ENCODE measurements around the gene TBC1D22A.

TBC1D22A gene

GRCh38 chr22:46910624-46911023 lies 148.2 kb downstream of the TBC1D22A start:
- TF ChIP-seq POU6F1 (CRISPR knock-in tag; IDR thresholded peaks at IDR 0.05; ENCODE audit: borderline replicate concordance, low read depth), result no peak
- TF ChIP-seq ARNTL (CRISPR knock-in tag; IDR thresholded peaks at IDR 0.05; ENCODE audit: borderline replicate concordance, low read depth), result no peak
- no peak for TF ChIP-seq CSRNP3 (CRISPR knock-in tag; IDR thresholded peaks at IDR 0.05)
- TF ChIP-seq TOX (CRISPR knock-in tag; IDR thresholded peaks at IDR 0.05; ENCODE audit: borderline replicate concordance), result no peak
- TF ChIP-seq PATZ1 (CRISPR knock-in tag; IDR thresholded peaks at IDR 0.05; ENCODE audit: borderline replicate concordance), result no peak
- TF ChIP-seq RARB (CRISPR knock-in tag; IDR thresholded peaks at IDR 0.05), result no peak
- no peak for TF ChIP-seq TCF4 (CRISPR knock-in tag; IDR thresholded peaks at IDR 0.05; ENCODE audit: borderline replicate concordance)
- no peak for TF ChIP-seq ZC3H10 (CRISPR knock-in tag; IDR thresholded peaks at IDR 0.05)
- TF ChIP-seq CSDC2 (CRISPR knock-in tag; IDR thresholded peaks at IDR 0.05), result no peak
- no peak for TF ChIP-seq ZFP30 (CRISPR knock-in tag; IDR thresholded peaks at IDR 0.05)
- no peak for TF ChIP-seq ZNF70 (CRISPR knock-in tag; IDR thresholded peaks at IDR 0.05)
- no peak for TF ChIP-seq TSHZ2 (CRISPR knock-in tag; IDR thresholded peaks at IDR 0.05)
- no peak for TF ChIP-seq OSR1 (CRISPR knock-in tag; IDR thresholded peaks at IDR 0.05)
- no peak for TF ChIP-seq ZNF8 (CRISPR knock-in tag; IDR thresholded peaks at IDR 0.05)
- TF ChIP-seq ZFP3 (CRISPR knock-in tag; IDR thresholded peaks at IDR 0.05), result no peak
- no peak for TF ChIP-seq BACH2 (CRISPR knock-in tag; IDR thresholded peaks at IDR 0.05; ENCODE audit: borderline replicate concordance)
- TF ChIP-seq, protein P1, sequence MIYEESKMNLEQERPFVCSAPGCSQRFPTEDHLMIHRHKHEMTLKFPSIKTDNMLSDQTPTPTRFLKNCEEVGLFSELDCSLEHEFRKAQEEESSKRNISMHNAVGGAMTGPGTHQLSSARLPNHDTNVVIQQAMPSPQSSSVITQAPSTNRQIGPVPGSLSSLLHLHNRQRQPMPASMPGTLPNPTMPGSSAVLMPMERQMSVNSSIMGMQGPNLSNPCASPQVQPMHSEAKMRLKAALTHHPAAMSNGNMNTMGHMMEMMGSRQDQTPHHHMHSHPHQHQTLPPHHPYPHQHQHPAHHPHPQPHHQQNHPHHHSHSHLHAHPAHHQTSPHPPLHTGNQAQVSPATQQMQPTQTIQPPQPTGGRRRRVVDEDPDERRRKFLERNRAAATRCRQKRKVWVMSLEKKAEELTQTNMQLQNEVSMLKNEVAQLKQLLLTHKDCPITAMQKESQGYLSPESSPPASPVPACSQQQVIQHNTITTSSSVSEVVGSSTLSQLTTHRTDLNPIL (CRISPR knock-in tag; IDR thresholded peaks at IDR 0.05; ENCODE audit: low read depth), result no peak
- ATAC-seq, result no peak

DNA sequence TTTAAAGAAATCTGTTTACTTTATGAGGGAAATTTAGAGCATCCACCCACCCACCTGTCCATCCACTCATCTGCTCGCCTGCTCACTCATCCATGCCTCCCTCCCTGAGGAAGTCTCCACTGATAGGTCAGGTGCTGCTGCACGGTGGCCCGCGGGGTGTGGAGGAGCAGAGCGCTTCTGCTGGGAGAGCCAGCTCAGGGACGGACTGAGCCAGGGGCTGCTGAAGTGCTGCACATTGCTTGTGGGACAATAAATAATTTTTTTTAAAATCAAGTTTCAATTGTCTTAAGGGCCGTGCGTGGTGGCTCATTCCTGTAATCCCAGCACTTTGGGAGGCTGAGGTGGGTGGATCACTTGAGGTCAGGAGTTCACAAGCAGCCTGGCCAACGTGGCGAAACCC lies 148.9 kb downstream of the TBC1D22A start:
- no peak for ATAC-seq
- TF ChIP-seq ZNF565 (CRISPR knock-in tag; conservative IDR thresholded peaks at IDR 0.05; ENCODE audit: low read depth), result no peak
- TF ChIP-seq CSDC2 (CRISPR knock-in tag; IDR thresholded peaks at IDR 0.05), result no peak
- TF ChIP-seq PPARA (CRISPR knock-in tag; IDR thresholded peaks at IDR 0.05; ENCODE audit: borderline replicate concordance), result no peak
- TF ChIP-seq ISL1 (CRISPR knock-in tag; IDR thresholded peaks at IDR 0.05), result no peak
- TF ChIP-seq ZC3H10 (CRISPR knock-in tag; IDR thresholded peaks at IDR 0.05), result no peak

DNA sequence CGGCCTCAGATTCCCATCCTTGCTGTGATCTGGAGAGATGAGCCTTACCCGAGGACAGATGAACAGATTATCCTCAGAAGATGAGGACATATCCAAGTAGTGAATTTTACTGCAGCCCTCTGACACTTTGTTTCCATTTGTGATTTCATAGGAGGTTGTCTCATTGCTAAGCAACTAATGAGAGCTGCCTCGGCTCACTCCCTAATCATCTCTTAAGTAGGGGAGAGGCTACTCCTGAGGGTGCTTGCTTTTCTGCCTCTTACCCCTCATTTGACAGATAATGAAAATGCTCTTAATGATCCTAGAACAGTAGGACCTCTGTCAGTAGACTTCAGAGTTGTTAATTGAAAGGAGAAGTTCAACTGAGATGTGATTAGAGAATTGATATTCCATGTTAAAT lies 150.9 kb downstream of the TBC1D22A start:
- TF ChIP-seq ZFP30 (CRISPR knock-in tag; IDR thresholded peaks at IDR 0.05), result no peak
- no peak for ATAC-seq

DNA sequence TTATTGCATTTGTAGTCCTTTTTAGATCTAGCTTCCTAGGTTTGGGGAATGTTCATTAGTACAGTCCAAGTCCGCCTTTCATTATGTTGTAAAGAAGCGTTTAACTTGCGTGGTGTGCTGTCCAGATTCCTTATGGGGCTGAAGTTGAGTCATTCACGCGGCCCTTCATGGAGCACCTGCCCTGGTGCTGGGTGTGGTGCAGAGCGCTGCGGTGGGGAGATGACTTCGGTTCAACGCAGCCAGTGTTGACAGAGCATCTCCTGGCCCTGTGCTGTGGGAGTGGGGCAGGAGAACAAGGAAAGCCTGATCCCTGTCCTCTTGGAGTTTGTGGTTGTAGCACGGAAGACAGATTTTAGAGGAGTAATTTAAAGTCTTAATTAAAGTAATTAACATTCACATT lies 152.0 kb downstream of the TBC1D22A start:
- ATAC-seq, result no peak
- TF ChIP-seq ZNF565 (CRISPR knock-in tag; conservative IDR thresholded peaks at IDR 0.05; ENCODE audit: low read depth), result no peak
